Trophoblast cell (in vitro differentiated cells and primary cell): Measurements from ENCODE around the gene PTH.
A peak's percentile ranks its signal among the peaks of the same experiment; 100 is the strongest.

ENCODE experiments used
- DNase-seq, 2 donors: peaks; one replicate each; pipeline ENCODE4 v3.0.0-alpha.2; 2016
- H2AFZ ChIP-seq: 2 replicates; pipeline ENCODE4 v1.6.1; 2013; ENCODE audit warnings: low read length, moderate library complexity, mild to moderate bottlenecking; ENCODE audit not compliant: insufficient read depth, poor library complexity
- H2AK5ac ChIP-seq: 2 replicates; pipeline ENCODE4 v1.6.1; 2013; ENCODE audit warnings: mild to moderate bottlenecking, low read length
- H2BK120ac ChIP-seq: 2 replicates; pipeline ENCODE4 v1.6.1; 2013; ENCODE audit warnings: low read length, mild to moderate bottlenecking, moderate library complexity; ENCODE audit not compliant: insufficient read depth, poor library complexity
- H2BK12ac ChIP-seq: 2 replicates; pipeline ENCODE4 v1.6.1; 2013; ENCODE audit warnings: mild to moderate bottlenecking, low read length, moderate library complexity
- H2BK5ac ChIP-seq: 2 replicates; pipeline ENCODE4 v1.6.1; 2013; ENCODE audit warnings: low read length, low read depth, moderate library complexity, mild to moderate bottlenecking; ENCODE audit not compliant: poor library complexity
- H3K14ac ChIP-seq: 2 replicates; pipeline ENCODE4 v1.6.1; 2013; ENCODE audit warnings: mild to moderate bottlenecking, low read length
- H3K18ac ChIP-seq: 2 replicates; pipeline ENCODE4 v1.6.1; 2013; ENCODE audit warnings: mild to moderate bottlenecking, low read length
- H3K23ac ChIP-seq: 2 replicates; pipeline ENCODE4 v1.6.1; 2013; ENCODE audit warnings: low read length
- H3K27ac ChIP-seq: 2 replicates; pipeline ENCODE4 v1.5.1; 2013; ENCODE audit warnings: low read depth, mild to moderate bottlenecking, inconsistent platforms, low read length, moderate library complexity
- H3K27me3 ChIP-seq: 2 replicates; pipeline ENCODE4 v1.6.1; 2013; ENCODE audit warnings: inconsistent platforms, mild to moderate bottlenecking, low read length, moderate library complexity; ENCODE audit not compliant: insufficient read depth
- H3K36me3 ChIP-seq, 2 experiments: 1 replicate in 1 of 2; 2 replicates in 1 of 2; pipeline ENCODE4 v1.6.1; 2013; ENCODE audit warnings: low read length in 2 of 2, mild to moderate bottlenecking in 2 of 2, moderate library complexity in 1 of 2; ENCODE audit not compliant: insufficient read depth in 2 of 2, control insufficient read depth in 1 of 2
- H3K4ac ChIP-seq: 2 replicates; pipeline ENCODE4 v1.6.1; 2013; ENCODE audit warnings: low read depth, mild to moderate bottlenecking, low read length, moderate library complexity
- H3K4me1 ChIP-seq, 2 experiments: 1 replicate in 1 of 2; 2 replicates in 1 of 2; pipeline ENCODE4 v1.6.1; 2013; ENCODE audit warnings: low read length in 2 of 2, mild to moderate bottlenecking in 2 of 2, moderate library complexity in 1 of 2; ENCODE audit not compliant: insufficient read depth in 2 of 2, control insufficient read depth in 1 of 2
- H3K4me2 ChIP-seq: 2 replicates; pipeline ENCODE4 v1.6.1; 2013; ENCODE audit warnings: inconsistent platforms, mild to moderate bottlenecking, low read length, moderate library complexity
- H3K4me3 ChIP-seq: 2 replicates; pipeline ENCODE4 v1.5.1; 2013; ENCODE audit warnings: mild to moderate bottlenecking, low read depth, low read length, inconsistent platforms
- H3K79me1 ChIP-seq: one replicate; pipeline ENCODE4 v1.6.1; 2013; ENCODE audit warnings: low read length
- H3K79me2 ChIP-seq: 2 replicates; pipeline ENCODE4 v1.6.1; 2013; ENCODE audit warnings: low read length, mild to moderate bottlenecking; ENCODE audit not compliant: control insufficient read depth, insufficient read depth, poor library complexity
- H3K9ac ChIP-seq: 2 replicates; pipeline ENCODE4 v1.6.1; 2013; ENCODE audit warnings: mild to moderate bottlenecking, low read length
- H3K9me3 ChIP-seq: 2 replicates; pipeline ENCODE4 v1.6.1; 2013; ENCODE audit warnings: low read depth, mild to moderate bottlenecking, control low read depth, inconsistent platforms, low read length; ENCODE audit not compliant: insufficient read depth
- H4K12ac ChIP-seq: 2 replicates; pipeline ENCODE4 v1.6.1; 2013; ENCODE audit warnings: low read depth, mild to moderate bottlenecking, low read length, moderate library complexity
- H4K8ac ChIP-seq: 2 replicates; pipeline ENCODE4 v1.6.1; 2013; ENCODE audit warnings: low read depth, mild to moderate bottlenecking, low read length, moderate library complexity
- H4K91ac ChIP-seq: one replicate; pipeline ENCODE4 v1.6.1; 2013; ENCODE audit warnings: low read depth, mild to moderate bottlenecking, low read length, moderate library complexity
- WGBS: extraction: QIAGEN DNeasy Blood & Tissue Kit; methylation state at CpG from one replicate; pipeline ENCODE4 v1.1.7; 2013; ENCODE audit warnings: missing lambda C conversion rate; ENCODE audit not compliant: insufficient read length, insufficient coverage; ENCODE audit errors: extremely low coverage; 5-methylcytosine and 5-hydroxymethylcytosine counted together

Gene PTH

DNA sequence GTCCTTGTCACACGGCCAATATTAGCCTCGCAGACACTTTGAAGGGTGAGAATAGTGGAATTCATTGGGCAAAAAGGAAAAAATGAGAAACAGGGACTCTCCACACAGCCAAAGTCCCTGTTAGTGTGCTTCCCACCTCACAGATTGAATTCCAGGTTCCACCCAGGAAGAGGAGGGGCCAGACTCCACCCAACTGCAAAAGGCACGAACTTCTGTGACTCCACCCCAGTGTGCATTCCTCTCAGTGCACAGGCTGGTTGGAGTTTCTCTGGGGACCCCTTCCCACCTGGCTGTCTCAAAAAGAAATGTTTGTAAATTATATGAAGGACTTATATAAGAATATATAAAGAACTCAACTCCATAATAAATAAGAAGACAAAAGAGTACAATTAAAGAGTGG lies 20.7 kb downstream of the PTH start:
- Histone ChIP-seq H3K4me2 (no peak overlapping the region), H4K91ac (no peak overlapping the region)
- WGBS = no CpG with 5 or more reads among the region's 3 CpGs

DNA sequence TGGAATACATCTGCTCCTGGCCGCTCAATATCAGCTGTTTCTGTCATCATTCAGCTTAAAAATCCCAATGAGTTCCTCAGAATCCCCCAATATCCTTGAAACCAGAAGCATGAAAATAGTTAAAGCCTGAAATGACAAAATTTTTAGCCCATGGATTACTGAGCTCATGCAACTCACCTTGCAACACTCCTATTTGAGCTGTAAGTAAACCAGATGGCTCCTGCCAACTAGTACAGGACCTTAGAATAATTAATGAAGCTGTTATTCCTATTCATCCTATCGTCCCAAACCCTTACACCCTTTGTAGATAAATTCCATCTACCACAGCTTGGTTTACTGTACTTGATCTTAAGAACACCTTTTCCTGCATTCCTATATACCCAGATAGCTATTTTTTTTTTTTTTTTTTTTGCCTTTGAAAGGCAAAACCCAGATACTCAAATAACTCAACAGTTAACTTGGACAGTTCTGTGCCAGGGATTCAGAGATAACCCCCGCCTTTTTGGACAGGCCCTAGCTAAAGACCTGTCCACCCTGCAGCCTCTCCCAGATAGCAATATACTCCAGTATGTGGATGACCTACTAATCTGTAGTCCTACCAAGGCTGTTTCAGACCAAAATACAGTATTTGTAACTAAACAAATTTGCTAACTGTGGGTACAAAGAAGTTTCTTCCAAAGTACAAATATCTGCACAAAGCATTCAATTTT lies 22.6 kb downstream of the PTH start:
- no peak overlapping the region for H4K8ac ChIP-seq
- no peak overlapping the region for H3K4me2 ChIP-seq
- H2AFZ ChIP-seq = no peak overlapping the region
- no peak for DNase-seq
- no peak overlapping the region for H4K12ac ChIP-seq
- H3K27me3 ChIP-seq = no peaks in the 10 kb centered on the region
- H3K79me1 ChIP-seq = no peaks in the 10 kb centered on the region
- no peak overlapping the region for H2AK5ac ChIP-seq
- no peak overlapping the region for H3K4ac ChIP-seq
- no peaks in the 10 kb centered on the region for H3K36me3 ChIP-seq
- no peaks in the 10 kb centered on the region for H3K79me2 ChIP-seq
- no peak overlapping the region for H2BK5ac ChIP-seq
- no peak overlapping the region for H3K27ac ChIP-seq
- H3K9me3 ChIP-seq = no peaks in the 10 kb centered on the region
- H3K14ac ChIP-seq = no peak overlapping the region
- H3K4me3 ChIP-seq = no peak overlapping the region
- H3K4me1 ChIP-seq = peaks cover 0 to 7% of the 10 kb centered on the region in 2 experiments
- no peak overlapping the region for H4K91ac ChIP-seq
- no peak overlapping the region for H2BK120ac ChIP-seq
- WGBS = no CpG with 5 or more reads among the region's 3 CpGs
- H3K23ac ChIP-seq = no peak overlapping the region
- H2BK12ac ChIP-seq = no peak overlapping the region
- H3K18ac ChIP-seq = no peak overlapping the region
- no peak overlapping the region for H3K9ac ChIP-seq

More for the DNA sequence above, 20.7 kb downstream of the PTH start:
- Histone ChIP-seq H3K14ac (no peak overlapping the region), H2AK5ac (no peak overlapping the region), H3K36me3 (no peaks in the 10 kb centered on the region), H3K23ac (no peak overlapping the region), H2AFZ (no peak overlapping the region), H2BK12ac (no peak overlapping the region), H2BK5ac (no peak overlapping the region), H3K4me1 (peaks cover 0 to 2% of the 10 kb centered on the region in 2 experiments), H3K27me3 (no peaks in the 10 kb centered on the region), H3K9ac (no peak overlapping the region), H4K8ac (no peak overlapping the region), H3K79me2 (no peaks in the 10 kb centered on the region), H3K4me3 (no peak overlapping the region), H3K27ac (no peak overlapping the region), H3K9me3 (peaks cover under 1% of the 10 kb centered on the region), H3K18ac (no peak overlapping the region), H3K79me1 (no peaks in the 10 kb centered on the region), H3K4ac (no peak overlapping the region), H4K12ac (no peak overlapping the region), H2BK120ac (no peak overlapping the region)
- DNase-seq = no peak

DNA sequence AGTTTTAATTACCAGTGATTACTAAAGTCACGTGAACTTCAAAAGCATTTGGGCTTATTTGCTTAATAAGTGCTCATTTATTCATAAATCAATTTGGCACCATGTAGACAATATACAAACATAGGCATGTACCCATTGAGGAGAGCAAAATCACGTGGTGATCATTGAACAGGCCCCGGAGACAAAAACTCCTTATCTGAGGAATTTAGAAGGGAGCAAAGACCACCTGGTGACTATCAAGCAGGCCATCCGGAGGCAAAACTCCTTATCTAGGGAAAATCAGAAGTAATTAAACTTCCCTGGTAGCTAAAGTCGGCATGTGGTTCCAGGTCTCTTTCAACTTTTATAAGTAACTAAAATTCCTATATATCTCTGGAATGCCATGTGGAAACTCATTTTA lies 27.0 kb downstream of the PTH start:
- H3K27ac ChIP-seq = no peak overlapping the region
- WGBS = no CpG with 5 or more reads among the region's 5 CpGs
- peaks cover 1 to 6% of the 10 kb centered on the region in 2 experiments for H3K4me1 ChIP-seq
- no peak overlapping the region for H2AK5ac ChIP-seq
- no peak overlapping the region for H4K12ac ChIP-seq
- no peak overlapping the region for H3K14ac ChIP-seq
- H2BK5ac ChIP-seq = no peak overlapping the region
- H3K79me1 ChIP-seq = no peaks in the 10 kb centered on the region
- H3K36me3 ChIP-seq = no peaks in the 10 kb centered on the region
- no peak overlapping the region for H3K9ac ChIP-seq
- no peak overlapping the region for H2AFZ ChIP-seq
- no peaks in the 10 kb centered on the region for H3K27me3 ChIP-seq
- no peak overlapping the region for H3K4me2 ChIP-seq
- no peak overlapping the region for H3K23ac ChIP-seq
- no peak overlapping the region for H2BK120ac ChIP-seq
- H3K9me3 ChIP-seq = no peaks in the 10 kb centered on the region
- H4K8ac ChIP-seq = no peak overlapping the region
- DNase-seq = no peak
- H3K4ac ChIP-seq = no peak overlapping the region
- no peak overlapping the region for H4K91ac ChIP-seq
- no peaks in the 10 kb centered on the region for H3K79me2 ChIP-seq
- H3K4me3 ChIP-seq = no peak overlapping the region
- no peak overlapping the region for H3K18ac ChIP-seq
- H2BK12ac ChIP-seq = no peak overlapping the region

DNA sequence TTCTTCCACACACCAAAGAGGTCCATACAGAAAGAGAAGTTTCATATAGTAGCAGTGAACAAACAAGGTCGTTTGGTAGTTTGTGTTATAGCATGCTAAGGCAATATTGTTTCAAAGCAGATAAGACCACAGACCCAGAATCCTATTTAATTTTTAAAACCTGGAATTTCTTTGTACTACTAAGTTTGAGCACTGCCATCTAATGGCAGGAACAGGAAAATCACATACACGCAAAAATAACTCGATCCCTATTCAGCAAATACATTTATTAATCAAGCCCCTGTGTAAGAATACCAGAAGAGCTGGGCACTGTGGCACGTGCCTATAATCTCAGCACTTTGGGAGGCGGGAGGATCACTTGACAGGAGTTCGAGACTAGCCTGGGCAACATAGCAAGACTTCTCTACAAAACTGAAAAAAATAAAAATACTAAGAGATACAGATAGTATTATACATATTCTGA lies 29.9 kb downstream of the PTH start:
- Histone ChIP-seq H3K18ac (no peak overlapping the region), H3K36me3 (no peaks in the 10 kb centered on the region), H3K4me3 (no peak overlapping the region), H2BK120ac (no peak overlapping the region), H2AK5ac (no peak overlapping the region), H3K27me3 (no peaks in the 10 kb centered on the region), H3K9me3 (no peaks in the 10 kb centered on the region), H4K8ac (no peak overlapping the region), H4K91ac (no peak overlapping the region), H3K79me2 (peaks cover 6% of the 10 kb centered on the region), H3K79me1 (peaks cover 8% of the 10 kb centered on the region), H3K27ac (no peak overlapping the region), H4K12ac (no peak overlapping the region), H3K4ac (no peak overlapping the region), H2BK5ac (no peak overlapping the region), H3K4me2 (no peak overlapping the region), H2BK12ac (no peak overlapping the region), H3K14ac (no peak overlapping the region), H3K9ac (no peak overlapping the region), H3K23ac (no peak overlapping the region), H3K4me1 (peaks cover 3 to 7% of the 10 kb centered on the region in 2 experiments), H2AFZ (peak overlapping the region; percentile 88)
- DNase-seq = peak in 1 of 2 donors; percentile 65
- WGBS = no CpG with 5 or more reads among the region's 6 CpGs
